ENCODE data around the gene SASS6. TPM values are rescaled to one million over a fixed set of nuclear protein-coding genes. Genes with fewer than 3 reads are reported as not detected.
A peak's percentile ranks its signal among the peaks of the same experiment; 100 is the strongest.
"Not testable (repeated sequence)": the region's sequence is repeated elsewhere in the genome, so short reads cannot be mapped to it uniquely, and the experiment has no call there.

SASS6 gene
- total RNA-seq, 2 donors from 2014 or later, result 14.5 to 16.7 TPM

DNA sequence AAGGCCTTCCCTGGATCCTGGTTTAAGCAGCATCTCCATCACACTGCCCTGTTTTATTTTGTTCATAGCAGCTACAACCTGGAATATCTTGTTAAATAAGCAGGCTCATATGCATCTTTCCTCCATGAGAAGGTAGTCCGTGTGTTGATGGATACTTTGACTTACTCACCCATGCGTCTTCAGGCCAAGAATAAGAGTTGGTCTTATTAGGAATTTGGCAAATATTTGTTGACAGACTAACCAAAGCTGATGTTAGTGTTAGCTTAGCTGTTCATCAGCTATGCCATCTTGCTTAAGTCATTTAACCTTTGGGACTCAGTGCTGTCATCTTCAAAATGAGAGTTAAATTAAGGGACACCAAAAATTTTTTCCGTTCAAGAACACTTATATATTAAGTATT lies 59.2 kb downstream of the SASS6 start:
- no peak for ATAC-seq
- no peak for DNase-seq (ENCODE audit: low spot score in 2 of 2)
- Mint-ChIP-seq H3K9me3 (no peaks in the 10 kb centered on the region), H3K36me3 (peaks cover 6 to 23% of the 10 kb centered on the region in 2 donors), H3K27ac (no peak overlapping the region)

DNA sequence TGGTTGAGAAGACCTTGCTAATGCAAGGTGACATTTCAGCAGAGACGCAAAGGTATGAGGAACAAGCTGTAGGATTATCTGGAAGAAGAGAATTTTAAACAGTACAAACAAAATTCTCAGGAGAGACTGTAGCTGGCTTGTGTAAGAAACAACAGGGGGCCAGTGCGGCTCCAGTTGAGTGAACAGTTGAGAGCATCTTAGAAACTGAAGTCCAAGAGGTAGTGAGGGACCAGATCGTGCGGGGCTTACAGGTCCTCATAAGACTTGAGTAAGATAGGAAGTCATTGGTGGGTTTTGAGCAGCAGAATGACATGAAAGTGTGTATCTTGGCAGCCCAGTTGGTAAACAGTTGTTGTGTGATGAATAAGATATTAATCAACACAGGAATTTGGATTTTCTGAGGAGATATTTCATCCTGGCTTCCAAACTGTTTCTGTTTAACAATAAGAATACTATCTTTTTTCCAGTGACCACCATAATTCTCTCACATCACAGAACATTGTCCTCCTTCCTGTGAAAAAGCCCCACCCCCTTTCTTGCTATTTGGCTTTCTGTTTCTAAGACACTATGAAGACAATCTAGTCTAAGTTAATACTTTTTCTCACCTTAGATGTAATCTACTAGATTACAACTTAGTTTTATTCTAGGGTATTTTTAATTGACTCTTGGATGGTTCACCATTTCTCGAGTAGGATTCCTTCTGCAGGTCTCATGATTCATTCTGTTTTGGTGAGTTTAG lies 62.4 kb downstream of the SASS6 start:
- ATAC-seq, result no peak
- H3K9me3 Mint-ChIP-seq, result no peaks in the 10 kb centered on the region
- H3K36me3 Mint-ChIP-seq, result peaks cover 6 to 21% of the 10 kb centered on the region in 2 donors
- DNase-seq (ENCODE audit: low spot score in 2 of 2), result no peak
- H3K27ac Mint-ChIP-seq, result peak overlapping the region in 1 of 2 donors; percentile 25

DNA sequence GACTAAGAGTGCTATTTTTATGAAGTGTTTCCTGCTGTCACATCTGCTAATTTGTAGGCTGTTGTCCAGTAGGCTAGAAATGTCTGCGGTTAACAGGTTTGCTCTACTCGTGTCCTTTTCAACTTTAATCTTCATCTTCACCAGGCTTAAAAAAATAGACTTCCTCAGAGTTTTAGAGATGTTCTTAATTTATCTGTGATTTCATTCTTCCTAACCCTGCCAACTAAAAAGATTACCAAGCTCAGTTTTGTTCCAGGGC lies 66.8 kb downstream of the SASS6 start:
- H3K9me3 Mint-ChIP-seq, result no peaks in the 10 kb centered on the region
- no peak for DNase-seq (ENCODE audit: low spot score in 2 of 2)
- peaks cover 6 to 37% of the 10 kb centered on the region in 2 donors for H3K36me3 Mint-ChIP-seq
- ATAC-seq, result no peak
- H3K27ac Mint-ChIP-seq, result peak overlapping the region; percentile 75 to 95

DNA sequence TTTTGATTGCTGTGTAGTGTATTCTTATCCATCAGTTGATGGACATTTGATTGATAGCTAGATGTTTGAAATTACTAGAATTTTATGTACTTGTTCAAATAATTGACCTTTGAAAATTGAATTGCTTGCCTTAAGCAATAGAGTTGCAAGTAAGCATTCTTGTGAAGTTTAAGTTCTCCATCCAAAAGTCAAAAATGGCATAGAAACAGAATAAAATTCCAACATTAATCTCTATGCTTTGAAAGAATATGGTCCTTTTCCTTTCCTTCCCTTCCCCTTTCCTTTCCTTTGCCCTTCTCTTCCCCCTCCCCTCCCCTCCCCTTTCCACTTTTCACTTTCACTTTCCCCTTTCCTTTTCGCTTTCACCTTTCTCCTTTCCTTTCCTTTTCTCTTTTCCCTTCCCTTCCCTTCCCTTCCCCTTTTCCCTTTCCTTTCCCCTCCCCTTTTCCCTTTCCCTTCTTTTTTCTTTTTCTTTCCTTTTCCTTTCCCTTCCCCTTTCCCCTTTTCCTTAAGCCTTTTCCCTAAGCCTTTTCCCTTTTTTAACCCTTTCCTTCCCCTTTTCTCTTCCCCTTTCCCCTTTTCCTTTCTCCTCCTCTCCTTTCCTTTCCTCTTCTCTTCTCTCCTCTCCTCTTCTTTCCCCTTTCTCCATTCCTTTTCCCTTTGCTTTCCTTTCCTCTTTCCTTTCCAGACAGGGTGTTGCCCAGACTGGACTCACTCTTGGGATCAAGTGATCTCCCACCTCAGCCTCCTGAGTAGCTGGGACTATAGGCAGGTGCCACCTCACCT lies 67.4 kb downstream of the SASS6 start:
- H3K9me3 Mint-ChIP-seq, result no peaks in the 10 kb centered on the region
- peak overlapping the region; percentile 75 to 95 for H3K27ac Mint-ChIP-seq
- H3K36me3 Mint-ChIP-seq, result peaks cover 6 to 37% of the 10 kb centered on the region in 2 donors
- ATAC-seq (no peak), DNase-seq (ENCODE audit: low spot score in 2 of 2) (no peak)

DNA sequence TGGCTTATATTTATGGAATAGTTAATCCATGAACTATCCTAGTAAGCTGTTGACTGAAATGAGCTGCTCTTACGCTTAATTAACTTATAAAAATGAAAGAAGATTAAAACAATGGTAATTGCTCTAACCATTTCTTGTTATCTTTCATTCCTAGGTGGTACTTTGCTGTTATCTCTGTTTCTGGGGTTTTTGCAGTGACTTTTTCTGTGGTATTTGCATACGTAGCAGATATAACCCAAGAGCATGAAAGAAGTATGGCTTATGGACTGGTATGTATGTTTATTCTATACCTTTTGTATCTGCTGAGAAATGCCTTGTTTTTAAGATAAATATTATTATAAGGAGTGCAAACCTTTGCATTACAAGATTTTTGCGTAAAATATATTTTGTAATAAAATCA lies 71.0 kb downstream of the SASS6 start:
- DNase-seq (ENCODE audit: low spot score in 2 of 2), result no peak
- no peak for ATAC-seq
- H3K27ac Mint-ChIP-seq, result no peak overlapping the region
- H3K9me3 Mint-ChIP-seq, result no peaks in the 10 kb centered on the region
- H3K36me3 Mint-ChIP-seq, result peaks cover 0 to 32% of the 10 kb centered on the region in 2 donors

DNA sequence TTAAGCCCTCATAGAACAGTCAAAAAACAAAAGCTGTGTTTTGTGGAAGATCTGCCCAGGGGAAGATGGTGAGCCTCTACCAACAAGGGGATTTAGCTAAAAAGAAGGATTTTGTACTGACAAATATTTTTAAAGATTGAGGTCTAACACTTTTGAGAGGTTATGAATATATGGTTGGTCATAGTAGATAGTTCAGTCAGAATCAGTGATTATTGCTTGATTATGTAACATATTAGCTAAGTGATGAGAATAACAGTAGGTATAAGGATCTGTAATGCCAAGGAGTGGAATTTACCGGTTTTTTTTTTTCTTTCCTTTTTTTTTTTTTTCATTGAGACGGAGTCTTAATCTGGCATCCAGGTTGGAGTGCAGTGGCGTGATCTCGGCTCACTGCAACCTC lies 79.0 kb downstream of the SASS6 start:
- ATAC-seq (no peak), DNase-seq (ENCODE audit: low spot score in 2 of 2) (no peak)
- Mint-ChIP-seq H3K36me3 (peaks cover 0 to 28% of the 10 kb centered on the region in 2 donors), H3K27ac (peak overlapping the region in 1 of 2 donors; percentile 69), H3K9me3 (no peaks in the 10 kb centered on the region)

DNA sequence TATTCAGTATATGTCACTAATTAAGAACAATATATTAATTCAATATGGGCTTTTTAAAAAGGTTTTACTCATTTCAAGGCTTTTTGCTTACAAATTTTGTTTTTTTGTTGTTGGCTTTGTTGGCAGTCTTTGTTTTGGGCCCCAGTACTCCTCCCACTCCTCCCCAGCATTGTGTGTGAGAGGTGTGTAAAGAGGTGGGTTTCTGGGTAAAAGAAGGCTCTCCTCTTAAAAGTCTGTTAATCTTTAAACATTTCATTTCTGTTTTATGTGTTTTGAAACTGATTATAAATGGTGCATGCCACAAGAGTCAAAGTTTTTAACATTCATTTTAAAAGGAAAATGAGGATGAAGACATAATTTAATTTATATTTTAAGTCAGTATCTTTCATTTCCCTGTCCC lies 79.6 kb downstream of the SASS6 start:
- ATAC-seq (no peak), DNase-seq (ENCODE audit: low spot score in 2 of 2) (no peak)
- peak overlapping the region in 1 of 2 donors; percentile 69 for H3K27ac Mint-ChIP-seq
- no peaks in the 10 kb centered on the region for H3K9me3 Mint-ChIP-seq
- H3K36me3 Mint-ChIP-seq, result peaks cover 0 to 33% of the 10 kb centered on the region in 2 donors

DNA sequence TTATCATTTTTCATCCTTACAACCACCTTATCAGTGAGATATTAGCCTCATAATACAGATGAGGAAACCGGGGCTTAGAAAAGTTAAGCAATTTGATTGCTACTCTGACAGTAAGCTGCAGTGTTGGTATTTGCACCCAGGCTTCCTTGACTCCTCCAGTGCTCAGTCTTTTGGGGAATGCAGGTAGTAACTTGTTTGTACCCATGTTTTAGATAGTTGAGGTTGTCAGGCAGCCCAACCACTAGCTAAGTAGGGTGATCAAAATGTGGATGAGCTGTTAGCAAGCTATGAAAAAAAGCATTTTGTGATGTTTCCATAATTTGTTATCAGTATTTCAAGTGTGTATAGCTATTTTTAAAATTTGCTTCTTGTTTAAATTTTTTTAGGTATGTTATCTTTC lies 80.8 kb downstream of the SASS6 start:
- ATAC-seq (no peak), DNase-seq (ENCODE audit: low spot score in 2 of 2) (no peak)
- no peak overlapping the region for H3K27ac Mint-ChIP-seq
- no peaks in the 10 kb centered on the region for H3K9me3 Mint-ChIP-seq
- peaks cover 0 to 33% of the 10 kb centered on the region in 2 donors for H3K36me3 Mint-ChIP-seq

DNA sequence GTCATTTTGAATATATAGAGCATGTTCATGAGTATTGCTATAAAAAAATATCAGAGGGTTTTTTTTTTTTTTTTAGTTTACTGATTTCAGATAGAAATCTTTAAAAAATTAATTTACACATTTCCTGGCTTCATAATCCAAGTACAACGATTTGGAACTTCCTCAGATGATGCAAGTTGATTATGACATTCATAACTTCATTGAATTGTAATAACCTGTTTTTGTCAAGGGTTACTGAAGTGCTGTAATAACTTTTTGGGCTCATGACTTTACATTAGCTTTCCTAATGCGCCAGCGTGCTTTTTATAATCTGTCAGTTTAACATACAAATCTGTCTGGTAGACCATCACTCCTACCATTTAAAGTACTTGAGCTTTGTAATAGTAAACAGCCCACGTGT lies 81.3 kb downstream of the SASS6 start:
- Mint-ChIP-seq H3K36me3 (peaks cover 0 to 33% of the 10 kb centered on the region in 2 donors), H3K9me3 (no peaks in the 10 kb centered on the region), H3K27ac (no peak overlapping the region)
- DNase-seq (ENCODE audit: low spot score in 2 of 2) (no peak), ATAC-seq (no peak)

DNA sequence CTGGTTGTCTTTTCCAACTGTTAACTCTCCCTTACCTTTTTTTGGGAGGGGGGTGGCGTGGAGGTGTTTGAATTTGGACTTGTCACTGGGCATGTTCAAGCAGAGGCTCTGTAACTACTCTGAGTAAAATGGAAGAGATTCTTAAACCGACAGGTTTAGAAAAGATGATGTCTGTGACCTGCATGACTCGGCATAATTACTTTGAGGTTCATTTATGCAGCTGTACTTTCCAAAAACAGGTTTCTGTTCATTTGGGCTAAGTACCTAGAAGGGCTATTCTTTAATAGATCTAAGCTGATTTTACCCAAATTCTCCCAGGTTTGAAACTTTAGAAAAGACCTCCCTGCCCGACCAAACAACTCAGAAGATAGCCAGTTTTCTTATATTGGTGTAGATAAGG lies 82.6 kb downstream of the SASS6 start:
- DNase-seq (ENCODE audit: low spot score in 2 of 2), result no peak
- ATAC-seq, result no peak
- Mint-ChIP-seq H3K9me3 (peaks cover 0 to under 1% of the 10 kb centered on the region in 2 donors), H3K27ac (peak overlapping the region; percentile 58 to 83), H3K36me3 (peaks cover 0 to 35% of the 10 kb centered on the region in 2 donors)

DNA sequence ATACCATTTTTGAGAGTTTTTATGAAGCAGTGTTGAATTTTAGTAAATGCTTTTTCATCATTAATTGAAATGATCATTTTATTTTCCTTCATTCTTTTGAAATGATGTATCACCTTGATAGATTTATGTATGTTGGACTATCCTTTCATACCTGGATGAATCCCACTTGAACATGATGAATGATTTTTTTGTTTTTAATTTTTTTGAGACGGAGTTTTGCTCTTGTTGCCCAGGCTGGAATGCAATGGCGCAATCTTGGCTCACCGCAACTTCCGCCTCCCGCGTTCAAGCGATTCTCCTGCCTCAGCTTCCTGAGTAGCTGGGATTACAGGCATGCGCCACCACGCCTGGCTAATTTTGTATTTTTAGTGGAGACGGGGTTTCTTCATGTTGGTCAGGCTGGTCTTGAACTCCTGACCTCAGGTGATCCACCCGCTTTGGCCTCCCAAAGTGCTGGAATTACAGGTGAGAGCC lies 85.5 kb downstream of the SASS6 start:
- not testable (repeated sequence) for H3K9me3 Mint-ChIP-seq
- H3K36me3 Mint-ChIP-seq, result peaks cover 0 to 52% of the 10 kb centered on the region in 2 donors

DNA sequence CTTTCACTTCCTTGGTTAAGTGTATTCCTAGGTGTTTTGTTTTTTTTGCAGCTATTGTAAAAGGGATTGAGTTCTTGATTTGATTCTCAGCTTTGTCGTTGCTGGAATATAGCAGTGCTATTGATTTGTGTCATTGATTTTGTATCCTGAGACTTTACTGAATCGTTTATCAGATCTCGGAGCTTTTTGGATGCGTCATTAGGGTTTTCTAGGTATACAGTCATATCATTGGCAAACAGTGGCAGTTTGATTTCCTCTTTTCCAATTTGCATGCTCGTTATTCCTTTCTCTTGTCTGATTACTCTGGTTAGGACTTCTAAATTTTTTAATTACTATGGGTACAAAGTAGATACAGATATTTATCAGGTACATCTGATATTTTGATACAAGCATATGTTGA lies 87.5 kb downstream of the SASS6 start:
- Mint-ChIP-seq H3K9me3 (peaks cover 0 to 6% of the 10 kb centered on the region in 2 donors), H3K27ac (no peak overlapping the region), H3K36me3 (peaks cover 0 to 52% of the 10 kb centered on the region in 2 donors)
- ATAC-seq, result no peak
- no peak for DNase-seq (ENCODE audit: low spot score in 2 of 2)

More for the DNA sequence above, 85.5 kb downstream of the SASS6 start:
- DNase-seq (ENCODE audit: low spot score in 2 of 2); ATAC-seq: not testable (repeated sequence)
- peak overlapping the region; percentile 46 to 87 for H3K27ac Mint-ChIP-seq

DNA sequence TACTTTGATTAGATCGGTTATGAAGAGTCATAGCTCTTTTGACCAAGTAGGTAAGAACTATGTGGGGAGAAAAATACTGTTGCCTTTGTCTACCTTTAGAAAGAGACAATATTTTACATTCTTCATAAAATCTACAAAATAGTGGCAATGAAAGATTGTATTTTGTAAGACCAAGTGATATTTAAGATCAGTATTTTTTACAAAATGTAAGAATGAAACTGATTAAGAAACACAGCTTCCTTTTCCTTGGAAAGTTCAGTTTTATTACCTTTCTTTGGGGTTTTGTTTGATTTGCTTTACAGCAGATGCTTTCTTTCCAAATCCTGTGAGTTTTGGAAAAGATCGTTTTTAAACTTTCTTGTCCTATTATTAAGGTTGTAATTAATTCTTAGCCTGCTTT lies 93.1 kb downstream of the SASS6 start:
- peaks cover 24 to 61% of the 10 kb centered on the region in 2 donors for H3K36me3 Mint-ChIP-seq
- peak overlapping the region; percentile 99 to 100 for H3K27ac Mint-ChIP-seq
- ATAC-seq (no peak), DNase-seq (ENCODE audit: low spot score in 2 of 2) (no peak)
- H3K9me3 Mint-ChIP-seq, result no peaks in the 10 kb centered on the region

DNA sequence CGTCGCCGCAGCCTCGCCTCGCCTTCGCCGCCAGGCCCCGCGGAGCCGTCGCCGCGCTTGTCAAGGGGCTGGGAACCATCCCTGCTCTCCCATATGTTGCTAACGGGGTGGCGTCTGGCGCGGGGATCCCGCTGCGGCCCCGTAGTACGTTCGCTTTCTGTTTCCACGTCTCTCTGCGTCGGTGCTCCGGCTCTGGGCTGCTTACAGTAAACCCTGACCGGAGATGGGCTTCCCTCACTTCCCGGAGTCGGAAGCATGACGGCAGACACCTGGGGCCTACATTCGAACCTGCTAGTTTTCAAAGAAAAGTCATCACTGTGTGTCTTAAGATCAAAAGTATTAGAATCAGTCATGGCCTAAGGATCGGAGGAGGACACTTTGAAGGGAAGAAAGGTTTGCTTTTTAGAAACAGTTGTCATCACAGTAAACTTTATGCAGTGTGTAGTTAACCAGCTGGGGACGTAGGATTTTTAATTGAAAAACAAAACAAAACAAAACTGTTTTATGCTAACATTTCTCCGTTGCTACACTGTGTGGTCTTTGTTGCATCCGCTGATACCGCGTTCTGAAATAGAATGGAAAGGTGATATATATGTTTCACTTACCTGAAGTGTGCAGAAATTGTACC lies 94.0 kb downstream of the SASS6 start:
- H3K36me3 Mint-ChIP-seq, result peaks cover 24 to 53% of the 10 kb centered on the region in 2 donors
- H3K9me3 Mint-ChIP-seq, result no peaks in the 10 kb centered on the region
- DNase-seq (ENCODE audit: low spot score in 2 of 2) (peak; percentile 80 to 85), ATAC-seq (peak; percentile 72 to 84)
- H3K27ac Mint-ChIP-seq, result peak overlapping the region; percentile 99 to 100

DNA sequence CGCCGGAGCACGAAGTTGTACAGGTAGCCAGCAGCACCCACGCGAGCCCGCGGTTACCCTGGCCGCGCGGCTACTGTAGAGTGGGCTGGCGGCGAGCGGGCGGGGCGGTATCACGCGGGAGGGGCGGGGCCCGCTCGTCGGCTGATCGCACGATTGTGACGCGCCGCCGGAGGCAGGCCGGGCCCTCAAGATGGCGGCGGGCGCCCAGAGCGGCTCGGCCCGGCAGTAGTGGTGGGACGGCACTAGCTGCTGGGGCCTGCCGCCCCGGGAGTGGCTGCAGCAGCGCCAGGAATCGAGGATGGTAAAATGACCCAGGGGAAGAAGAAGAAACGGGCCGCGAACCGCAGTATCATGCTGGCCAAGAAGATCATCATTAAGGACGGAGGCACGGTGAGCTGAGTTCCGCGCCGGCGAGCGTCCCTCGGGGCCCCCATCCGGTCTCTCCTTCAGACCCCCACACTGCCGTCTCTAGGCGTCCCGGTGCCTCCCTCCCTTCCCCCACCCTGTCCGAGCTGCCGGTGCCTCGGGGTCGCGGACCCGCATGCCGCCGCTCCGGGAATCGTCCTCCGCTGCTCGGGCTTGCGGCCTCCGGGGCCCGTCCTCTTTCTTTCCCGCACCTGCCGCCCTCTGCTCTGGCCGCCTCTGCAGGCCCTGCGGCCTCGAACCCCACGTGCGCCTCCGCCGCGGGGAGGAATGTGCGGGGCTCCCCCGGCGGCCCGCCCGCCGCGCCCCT lies 94.6 kb downstream of the SASS6 start:
- ATAC-seq, result peak; percentile 78 to 86

DNA sequence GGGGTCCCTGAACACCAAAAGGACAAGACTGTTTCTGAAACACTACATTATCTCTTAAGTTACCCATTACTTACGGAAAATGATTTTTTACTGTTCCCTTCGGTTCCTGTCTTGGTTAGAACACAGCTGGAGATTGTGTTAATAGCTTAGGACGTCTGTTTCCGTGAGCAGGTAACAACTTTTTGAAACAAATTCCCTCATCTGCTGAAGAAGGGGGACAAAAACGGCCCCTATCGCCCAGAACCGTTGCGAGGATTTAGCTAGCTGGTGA lies 95.1 kb downstream of the SASS6 start:
- ATAC-seq (no peak), DNase-seq (ENCODE audit: low spot score in 2 of 2) (no peak)
- H3K9me3 Mint-ChIP-seq, result no peaks in the 10 kb centered on the region
- peak overlapping the region; percentile 99 to 100 for H3K27ac Mint-ChIP-seq
- peaks cover 24 to 44% of the 10 kb centered on the region in 2 donors for H3K36me3 Mint-ChIP-seq

More for the DNA sequence above, 94.6 kb downstream of the SASS6 start:
- no peaks in the 10 kb centered on the region for H3K9me3 Mint-ChIP-seq
- H3K36me3 Mint-ChIP-seq, result peaks cover 24 to 47% of the 10 kb centered on the region in 2 donors
- H3K27ac Mint-ChIP-seq, result peak overlapping the region; percentile 99 to 100
- DNase-seq (ENCODE audit: low spot score in 2 of 2), result peak; percentile 90 to 92

All from activated naive CD4-positive, alpha-beta T cell treated with anti-CD3 and anti-CD28 coated beads, Interleukin-2, amount 50 U/mL, for 72 hours (primary cell).